ENCODE results near the gene DUSP16. TPM values are rescaled to one million over a fixed set of nuclear protein-coding genes. Genes with fewer than 3 reads are reported as not detected.
A peak's percentile ranks its signal among the peaks of the same experiment; 100 is the strongest.

DUSP16 gene
- total RNA-seq, 1 experiment from 2014 or later: 2.4 TPM

DNA sequence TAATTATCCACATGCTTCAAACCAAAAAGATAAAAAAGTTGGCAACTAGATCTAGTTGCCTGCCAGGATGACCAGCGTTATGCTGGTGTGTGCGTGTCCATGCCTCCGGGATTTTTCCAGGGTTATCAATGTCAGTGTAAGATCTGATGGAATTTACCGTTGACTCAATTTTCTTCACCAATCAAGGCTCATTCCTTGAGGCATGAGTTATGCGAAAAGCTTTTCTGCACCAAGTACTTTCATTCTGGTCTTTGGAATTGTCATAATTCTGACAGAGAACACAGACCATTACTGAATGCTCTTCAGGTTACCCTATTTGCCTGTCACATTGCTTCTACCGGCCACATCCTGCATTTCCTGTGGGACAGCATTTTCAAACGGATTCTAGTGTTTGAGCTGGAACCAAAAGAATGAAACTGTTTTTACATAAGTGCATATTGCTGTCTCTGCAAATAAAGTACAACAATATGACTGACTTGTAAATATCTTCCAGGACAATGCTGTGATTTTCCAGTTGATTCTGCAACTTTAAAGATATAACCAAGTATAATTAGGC lies 91.8 kb downstream of the DUSP16 start:
- no peak for DNase-seq (ENCODE audit: low read depth)

DNA sequence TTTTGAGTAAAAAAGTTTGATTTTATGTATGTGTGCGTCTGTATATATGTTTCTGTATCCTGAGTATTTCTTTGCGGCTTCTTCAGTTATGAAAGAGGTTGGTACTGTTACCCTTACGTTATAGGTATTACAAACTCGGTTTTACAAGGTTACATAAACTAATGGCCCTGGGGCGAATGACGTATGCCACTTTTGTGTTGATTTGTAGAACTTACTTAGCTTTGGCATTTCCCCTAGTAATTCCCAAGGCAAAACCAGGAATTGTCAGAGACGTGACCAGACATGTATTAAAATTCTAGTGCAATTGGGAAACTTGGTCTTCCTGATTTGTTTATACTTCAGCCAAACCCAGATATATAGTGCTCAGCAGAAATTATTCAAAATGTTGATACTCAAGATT lies 93.3 kb downstream of the DUSP16 start:
- DNase-seq (ENCODE audit: low read depth): no peak

DNA sequence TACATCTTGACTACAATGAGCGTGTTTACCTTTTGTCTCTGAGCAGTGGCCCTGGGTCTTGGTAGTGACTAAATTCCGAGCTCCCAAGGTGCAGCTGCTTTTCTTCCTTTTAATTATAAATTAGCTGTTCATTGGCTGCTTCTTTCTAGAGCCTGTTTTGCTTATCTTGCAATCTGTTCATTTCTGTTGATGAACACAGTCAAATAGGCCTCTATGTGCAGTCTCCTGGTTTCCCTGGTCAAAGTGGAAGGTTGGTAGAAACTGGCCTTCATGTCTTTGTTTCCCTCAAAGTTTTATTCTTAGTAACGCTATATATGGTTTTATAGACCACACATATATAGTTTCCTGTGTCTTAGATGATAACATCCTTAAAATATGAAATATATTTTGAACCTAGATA lies 94.1 kb downstream of the DUSP16 start:
- DNase-seq (ENCODE audit: low read depth): no peak

DNA sequence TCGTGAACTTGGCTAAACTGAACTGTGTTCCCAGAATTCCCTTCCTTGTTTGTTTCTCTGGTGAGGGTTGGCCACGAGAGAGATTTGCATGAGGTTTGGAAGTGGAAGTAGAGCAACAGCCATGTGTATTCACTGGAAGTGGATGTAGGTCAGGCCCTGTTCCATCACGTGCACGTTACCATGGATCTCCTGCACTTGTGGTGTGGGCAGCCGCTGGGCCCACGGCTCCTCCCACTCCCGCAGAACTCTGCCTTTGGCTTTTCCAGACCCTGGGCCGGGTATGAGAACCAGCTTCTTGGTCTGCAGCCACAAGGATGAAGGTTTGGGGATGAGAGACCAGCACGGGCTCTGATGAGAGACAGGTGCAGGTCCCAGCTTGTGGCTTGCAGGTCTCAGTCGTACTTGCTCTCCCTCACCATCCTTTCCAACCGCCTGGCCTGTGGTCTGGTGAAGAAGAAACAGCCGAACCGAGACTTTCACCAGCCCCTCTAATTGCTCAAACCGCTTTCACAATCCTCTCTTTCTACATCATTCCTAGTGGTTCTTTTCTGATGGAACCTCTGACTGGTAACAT lies 94.9 kb downstream of the DUSP16 start:
- no peak for DNase-seq (ENCODE audit: low read depth)

DNA sequence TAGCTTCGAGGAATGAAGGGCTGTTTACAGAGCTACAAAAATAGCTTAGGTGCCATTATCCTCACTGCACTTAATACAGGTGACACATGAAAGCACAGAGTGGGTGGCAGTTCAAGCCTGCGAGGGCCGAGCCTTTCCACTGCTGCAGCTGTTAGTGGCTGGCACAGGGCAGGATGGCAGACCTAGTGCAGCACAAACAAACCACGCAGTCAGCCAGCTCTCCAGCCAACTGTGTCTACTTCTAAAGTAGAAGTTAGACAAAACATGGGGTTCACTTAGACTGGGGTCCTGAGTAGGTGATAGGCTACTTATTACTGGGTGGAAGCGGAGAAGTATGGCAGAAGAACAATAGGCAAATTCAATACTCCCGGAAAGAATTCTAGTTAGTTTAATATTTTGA lies 95.4 kb downstream of the DUSP16 start:
- no peak for DNase-seq (ENCODE audit: low read depth)

DNA sequence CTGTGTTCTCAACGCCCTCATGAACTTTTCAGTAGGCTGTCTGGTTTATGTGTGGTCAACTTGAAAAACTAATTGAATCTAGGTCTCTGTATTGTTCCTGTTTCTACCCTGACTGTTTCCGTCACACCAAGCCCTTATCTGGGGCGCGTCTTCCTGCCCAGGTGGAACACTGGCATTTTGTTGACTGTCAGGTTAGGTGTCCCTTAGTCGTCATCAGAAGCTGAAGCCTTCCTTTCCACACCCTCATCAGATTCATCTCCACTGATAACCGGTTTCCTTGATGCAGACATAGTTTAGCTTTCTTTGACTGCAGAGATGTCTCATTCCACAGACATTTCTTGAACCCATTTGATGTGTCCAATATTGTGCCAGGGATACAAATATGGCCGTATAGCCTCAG lies 96.5 kb downstream of the DUSP16 start:
- DNase-seq (ENCODE audit: low read depth): no peak

DNA sequence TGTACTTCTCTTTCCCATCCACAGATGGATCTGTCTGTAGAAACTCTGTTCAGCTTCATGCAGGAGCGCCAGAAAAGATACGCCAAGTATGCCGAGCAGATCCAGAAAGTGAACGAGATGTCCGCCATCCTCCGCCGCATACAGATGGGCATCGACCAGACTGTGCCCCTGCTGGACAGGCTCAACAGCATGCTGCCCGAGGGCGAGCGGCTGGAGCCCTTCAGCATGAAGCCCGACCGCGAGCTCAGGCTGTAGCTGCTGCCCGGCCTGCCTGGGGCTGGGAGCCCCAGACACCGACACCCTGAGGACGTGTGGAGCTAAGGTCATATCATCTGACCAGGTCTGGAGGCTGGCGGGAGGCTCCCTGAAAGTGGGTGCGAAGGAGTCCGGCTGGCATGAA lies 97.1 kb downstream of the DUSP16 start:
- no peak for DNase-seq (ENCODE audit: low read depth)

DNA sequence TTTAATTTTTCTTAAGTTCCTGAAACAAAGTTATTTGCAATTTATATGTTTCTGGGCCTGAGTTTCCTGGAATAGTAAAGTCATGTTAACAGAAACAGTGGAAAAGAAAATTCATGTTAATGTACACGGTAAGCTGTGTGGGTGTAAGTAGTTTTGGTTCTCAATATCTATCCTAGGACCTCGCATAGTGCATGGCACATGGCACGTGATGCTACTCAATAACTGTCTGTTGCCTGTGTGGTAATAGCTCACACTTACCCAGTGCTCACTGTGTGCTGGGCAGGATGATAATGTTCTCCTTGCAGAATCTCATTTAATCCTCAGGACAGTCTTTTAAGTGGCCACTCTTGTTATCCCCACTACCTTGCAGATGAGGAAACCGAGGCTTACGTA lies 100.7 kb downstream of the DUSP16 start:
- DNase-seq (ENCODE audit: low read depth): no peak

DNA sequence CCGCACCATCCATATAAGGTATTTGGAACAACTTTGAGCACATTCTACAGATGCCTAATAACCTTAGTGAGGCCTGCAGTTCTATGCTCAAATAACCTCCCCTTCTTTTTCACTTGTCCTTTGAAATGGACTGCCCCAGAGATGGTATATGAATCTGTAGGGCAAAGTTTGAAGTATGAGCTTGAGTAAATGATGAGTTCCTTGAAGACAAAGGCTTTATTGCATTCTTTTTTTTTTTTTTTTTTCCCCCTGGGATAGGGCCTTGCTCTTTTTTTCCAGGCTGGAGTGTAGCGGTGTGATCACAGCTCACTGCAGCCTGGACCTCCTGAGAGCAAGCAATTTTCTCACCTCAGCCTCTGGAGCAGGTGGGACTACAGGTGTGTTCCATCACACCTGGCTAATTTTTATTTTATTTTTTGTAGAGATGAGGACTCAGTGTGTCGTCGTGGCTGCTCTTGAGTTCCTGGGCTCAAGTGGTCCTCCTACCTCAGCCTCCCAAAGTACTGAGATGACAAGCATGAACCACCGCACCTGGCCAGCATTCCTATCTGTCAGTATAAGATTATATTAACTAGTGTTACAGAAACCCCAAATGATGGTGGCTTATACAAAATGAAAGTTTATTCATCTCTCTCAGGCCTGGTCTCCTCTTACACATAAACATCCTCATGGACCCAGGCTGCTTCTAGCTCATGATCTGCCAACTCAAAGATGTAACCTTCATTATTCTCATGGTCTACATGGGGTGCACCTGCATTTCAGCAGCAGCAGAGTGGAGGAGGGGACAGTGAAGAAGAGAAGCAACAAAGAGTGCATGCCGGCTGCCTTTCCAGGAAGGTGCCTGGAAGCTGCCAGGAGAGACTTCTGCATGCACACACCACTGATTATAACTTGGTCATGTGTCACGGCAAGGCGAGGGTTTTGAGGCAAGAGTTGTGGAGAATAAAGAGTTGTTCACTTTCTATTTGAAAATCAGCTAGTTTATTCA lies 101.4 kb downstream of the DUSP16 start:
- DNase-seq (ENCODE audit: low read depth): no peak

DNA sequence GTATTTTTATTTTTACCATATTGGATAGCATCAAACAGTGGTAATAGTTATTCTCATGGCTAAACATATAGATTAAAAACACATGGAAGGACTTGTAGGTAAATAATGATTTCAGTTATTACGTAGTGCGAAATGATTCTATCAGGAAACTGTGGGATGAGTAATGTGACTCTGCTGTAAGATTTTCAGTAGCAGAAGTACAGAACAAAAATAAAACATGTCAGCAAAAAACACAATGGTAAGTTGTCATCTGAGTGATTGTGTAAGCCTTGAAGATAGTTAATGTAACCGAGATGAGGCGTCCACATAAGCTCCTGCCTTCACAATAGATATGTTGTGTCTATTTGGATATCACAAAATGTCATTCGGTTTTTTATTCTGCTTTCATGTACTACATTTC lies 106.0 kb downstream of the DUSP16 start:
- DNase-seq (ENCODE audit: low read depth): peak; percentile 38

DNA sequence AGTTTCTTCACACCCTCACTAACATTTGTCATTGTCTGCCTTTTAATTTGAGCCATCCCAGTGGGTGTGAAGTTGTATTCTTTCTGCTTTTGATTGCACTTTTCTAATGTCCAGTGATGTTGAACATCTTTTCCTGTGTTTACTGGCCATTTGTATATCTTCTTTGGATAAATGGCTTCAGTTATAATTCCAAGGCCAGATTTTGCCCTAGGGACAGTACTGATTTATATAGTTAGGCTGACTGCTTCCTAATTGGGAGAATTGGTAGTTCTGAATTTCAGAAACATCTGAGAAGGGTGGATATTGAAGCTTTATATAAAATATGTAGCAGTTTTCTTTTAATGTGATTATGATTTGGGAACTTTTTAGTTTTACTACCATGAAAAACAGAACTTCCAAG lies 108.3 kb downstream of the DUSP16 start:
- DNase-seq (ENCODE audit: low read depth): no peak

DNA sequence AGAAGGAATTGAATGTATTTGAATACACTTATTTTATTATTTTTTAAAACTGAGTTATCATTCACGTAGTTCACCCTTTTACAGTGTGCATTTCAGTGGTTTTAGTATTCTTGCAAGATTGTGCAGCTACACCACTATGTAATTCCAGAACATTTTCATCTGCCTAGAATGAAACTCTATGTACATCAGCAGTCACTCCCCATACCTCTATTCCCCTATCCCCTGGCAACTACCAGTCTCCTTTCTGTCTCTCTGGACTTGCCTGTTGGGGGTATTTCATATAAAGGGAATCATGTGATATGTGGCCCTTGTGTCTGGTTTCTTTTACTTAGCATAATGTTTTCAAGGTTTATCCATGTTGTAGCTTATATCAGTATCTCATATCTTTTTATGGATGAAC lies 109.0 kb downstream of the DUSP16 start:
- no peak for DNase-seq (ENCODE audit: low read depth)

DNA sequence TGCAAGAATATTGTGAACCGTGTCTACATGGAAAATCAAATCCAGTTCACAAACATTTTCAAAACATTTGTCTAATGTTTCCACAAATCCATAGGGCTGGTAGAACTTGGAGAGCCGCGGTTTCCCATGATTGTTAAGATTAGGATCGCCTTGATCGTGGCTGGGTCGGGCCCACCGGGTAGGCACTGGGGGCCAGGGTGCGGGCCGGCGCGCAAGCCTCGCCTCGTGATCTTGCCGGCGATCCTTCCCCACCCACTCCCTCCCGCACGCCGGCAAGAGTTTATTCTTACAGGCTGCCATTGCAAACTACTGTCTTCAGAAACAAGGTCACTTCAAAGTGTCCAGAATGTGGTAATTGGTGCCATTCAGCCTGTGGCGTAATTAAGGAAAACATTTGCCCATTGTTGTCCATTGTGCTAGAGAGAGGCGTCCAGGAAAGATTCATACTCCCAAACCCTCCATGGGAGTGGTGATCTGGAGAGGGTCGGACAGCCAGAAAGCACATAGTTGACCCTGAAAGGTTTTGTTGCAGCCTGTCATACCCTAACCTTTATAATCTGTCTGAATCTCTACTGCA lies 110.2 kb downstream of the DUSP16 start:
- DNase-seq (ENCODE audit: low read depth): no peak

DNA sequence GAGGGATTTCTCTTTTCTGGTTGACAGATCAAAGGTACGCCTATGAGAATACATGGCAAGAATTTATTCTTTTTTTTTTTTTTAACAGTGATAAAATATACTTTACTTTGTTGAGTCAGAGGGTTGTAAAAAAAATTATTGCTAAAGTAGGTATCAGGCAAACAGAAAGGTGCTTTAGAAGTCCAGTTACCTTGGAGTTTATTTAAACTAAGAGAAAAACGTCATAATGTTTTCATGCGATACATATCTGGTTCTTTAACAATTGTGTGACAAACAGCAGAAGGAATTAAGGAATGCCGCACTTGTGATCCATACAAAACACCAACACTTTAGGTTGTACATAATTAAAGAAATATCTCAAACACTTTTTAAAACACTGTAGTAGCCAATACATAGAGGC lies 111.6 kb downstream of the DUSP16 start:
- DNase-seq (ENCODE audit: low read depth): no peak

DNA sequence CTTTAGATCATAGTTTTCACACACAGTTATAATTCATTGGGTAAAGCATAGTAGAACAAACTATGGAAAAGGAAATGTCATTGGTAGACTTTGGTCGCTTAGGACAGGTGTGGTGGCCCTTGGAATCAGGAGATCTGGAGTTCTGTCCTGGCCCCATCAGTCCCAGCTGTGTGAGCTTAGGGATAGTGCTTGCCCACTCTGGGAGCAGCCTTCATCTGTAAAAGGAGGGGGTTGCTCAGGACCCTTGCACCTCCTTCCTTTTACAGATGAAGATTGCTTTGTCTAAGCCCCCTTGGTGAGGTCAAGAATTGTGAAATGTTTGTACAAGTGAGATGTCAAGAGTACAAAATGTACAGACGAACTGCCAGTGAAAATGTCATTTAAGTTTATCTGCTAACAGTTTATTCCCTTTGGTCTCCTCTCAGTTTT lies 112.6 kb downstream of the DUSP16 start:
- DNase-seq (ENCODE audit: low read depth): no peak

DNA sequence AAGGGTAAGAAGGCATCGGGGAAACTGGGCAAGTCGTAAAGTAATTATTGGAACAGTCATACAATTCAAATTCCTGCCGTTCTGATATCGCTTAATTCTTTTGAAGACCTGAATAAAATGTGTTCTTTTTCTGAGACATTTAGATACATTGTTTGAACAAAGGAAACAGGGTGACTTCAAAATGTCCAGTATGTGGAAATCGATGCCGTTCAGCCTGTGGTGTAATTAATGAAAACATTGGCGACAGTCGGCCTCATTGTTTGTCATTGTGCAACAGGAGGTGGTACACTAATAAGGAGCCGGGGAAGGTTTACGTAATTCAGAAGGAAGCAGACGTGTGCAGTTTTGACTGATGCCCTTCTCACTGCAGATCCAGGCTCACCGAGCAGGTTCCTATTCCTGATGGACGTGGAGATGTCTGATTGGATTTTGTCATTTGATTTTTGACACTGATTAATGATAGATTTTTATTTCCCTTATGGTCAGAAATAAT lies 113.1 kb downstream of the DUSP16 start:
- DNase-seq (ENCODE audit: low read depth): no peak

DNA sequence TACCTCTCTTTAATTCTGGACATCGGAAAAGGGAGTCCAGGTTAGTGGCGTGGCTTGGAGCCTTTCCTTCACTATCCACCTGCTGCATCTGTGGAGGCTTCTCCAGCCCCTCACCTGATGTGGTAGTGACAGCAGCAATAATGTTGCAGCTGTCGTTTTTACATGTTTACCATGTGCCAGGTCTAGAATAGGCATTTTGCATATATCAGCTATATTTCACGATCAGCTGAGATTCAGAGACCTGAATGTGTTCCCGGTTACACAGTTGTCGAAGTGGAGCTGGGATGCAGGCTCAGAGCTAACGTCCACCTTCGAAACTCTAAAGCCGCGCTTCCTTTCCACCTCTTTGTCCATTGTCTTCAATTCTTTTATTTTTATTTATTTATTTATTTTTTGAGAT lies 114.8 kb downstream of the DUSP16 start:
- DNase-seq (ENCODE audit: low read depth): no peak

DNA sequence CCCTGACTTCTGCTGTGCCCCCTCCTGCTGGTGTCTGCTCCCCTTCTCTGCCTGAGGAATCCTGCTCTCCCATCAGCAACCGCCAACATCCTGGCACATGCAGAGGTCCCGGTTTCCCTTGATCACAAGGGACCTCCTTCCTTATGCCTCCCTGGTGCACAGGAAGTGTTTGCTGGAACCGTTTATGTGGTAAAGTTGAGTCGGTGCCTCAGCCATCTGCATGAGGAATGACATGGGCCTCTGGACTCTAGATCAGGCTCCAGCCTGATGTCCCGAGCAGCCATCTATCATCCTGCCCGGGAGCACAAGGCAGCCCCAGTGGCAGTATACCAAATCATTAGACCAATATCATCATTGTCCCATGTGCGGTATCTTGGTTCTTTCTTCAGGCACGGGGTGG lies 115.4 kb downstream of the DUSP16 start:
- DNase-seq (ENCODE audit: low read depth): no peak

DNA sequence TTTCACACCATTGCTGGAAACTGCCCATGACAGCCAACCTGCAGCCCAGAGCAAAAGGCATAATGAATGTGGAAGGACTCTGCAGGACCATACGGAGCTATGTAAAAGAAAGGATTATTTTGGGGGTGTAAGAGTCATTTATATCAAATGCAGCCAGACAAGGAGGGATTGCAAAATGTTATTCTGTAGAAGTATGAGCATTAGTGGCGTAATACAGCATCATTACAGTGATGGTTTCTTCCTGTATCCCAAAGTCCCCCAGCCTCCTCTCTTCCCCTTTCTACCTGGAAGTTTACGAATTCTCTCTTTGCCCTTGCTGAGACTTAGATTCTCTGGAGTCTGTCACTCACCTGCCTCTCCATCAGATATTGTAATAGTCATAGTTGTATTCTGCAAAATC lies 115.9 kb downstream of the DUSP16 start:
- no peak for DNase-seq (ENCODE audit: low read depth)

DNA sequence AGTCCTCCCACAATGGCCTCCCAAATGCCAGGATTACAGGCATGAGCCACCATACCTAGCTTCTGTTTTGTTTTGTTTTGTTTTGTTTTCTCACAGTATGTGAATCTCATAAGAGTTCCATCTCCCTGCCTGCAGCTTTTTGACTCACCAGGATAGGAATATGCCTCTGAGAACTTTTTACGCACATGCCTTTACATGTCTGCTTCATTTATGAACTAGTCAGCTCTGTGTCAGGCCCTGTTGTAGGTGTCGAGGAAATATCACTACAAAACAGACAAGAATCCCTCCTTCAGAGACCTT lies 116.8 kb downstream of the DUSP16 start:
- DNase-seq (ENCODE audit: low read depth): no peak

DNA sequence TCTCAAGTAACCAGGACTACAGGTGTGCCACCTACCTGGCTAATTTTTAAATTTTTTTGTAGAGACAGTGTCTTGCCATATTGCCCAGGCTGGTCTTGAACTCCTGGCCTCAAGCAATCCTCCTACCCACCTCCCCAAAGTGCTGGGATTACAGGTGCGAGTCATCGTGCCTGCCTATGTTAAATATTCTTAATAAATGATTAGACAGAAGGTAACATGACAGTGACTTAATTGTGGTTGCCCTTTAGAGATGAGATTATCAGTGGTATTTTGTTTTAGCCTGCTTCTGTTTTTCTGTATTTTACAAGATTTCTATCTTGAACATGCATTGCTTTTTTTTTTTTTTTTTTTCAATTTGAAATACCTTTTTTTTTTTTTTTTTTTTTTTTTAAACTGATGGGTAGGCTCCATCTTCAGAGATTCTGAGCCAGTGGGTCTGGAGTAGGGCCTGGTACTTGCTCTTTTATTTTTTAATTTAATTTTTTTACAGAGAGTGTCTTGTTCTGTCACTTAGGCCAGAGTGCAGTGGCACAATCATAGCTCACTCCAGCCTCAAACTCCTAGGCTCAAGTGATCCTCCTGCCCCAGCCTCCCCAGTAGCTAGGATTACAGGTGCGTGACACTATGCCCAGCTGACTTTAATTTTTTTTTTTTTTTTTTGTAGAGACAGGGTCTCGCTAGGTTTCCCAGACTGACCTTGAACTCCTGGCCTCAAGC lies 117.3 kb downstream of the DUSP16 start:
- DNase-seq (ENCODE audit: low read depth): no peak

DNA sequence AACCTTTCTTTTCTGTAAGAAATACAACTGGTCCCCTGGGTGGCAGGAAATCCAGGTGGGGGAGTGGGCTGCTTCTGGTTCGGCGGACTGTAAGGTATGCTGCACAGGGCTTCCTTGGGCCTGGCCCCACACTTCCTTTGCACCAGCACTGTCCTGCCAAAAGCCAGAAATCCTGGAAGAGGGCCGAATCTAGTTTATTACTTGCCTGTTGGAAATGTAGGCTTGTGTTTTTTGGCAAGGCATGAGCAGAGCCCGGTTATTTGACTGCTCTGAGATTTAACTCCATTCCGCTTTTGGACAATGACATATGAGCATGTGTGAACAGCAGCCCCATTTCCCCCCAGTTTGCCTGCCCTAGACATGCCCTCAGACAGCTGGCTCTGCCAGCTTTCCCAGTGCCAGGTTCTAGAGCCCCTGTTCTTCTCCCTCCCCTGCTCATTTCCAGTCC lies 119.2 kb downstream of the DUSP16 start:
- no peak for DNase-seq (ENCODE audit: low read depth)
